H9 (cell line): ENCODE data around the gene GAN. TPM values are rescaled to one million over a fixed set of nuclear protein-coding genes. Genes with fewer than 3 reads are reported as not detected.

Experiments used
- DNase-seq: peaks from one replicate; pipeline ENCODE4 v3.0.0-alpha.2; 2017
- H2AFZ ChIP-seq: one replicate; pipeline ENCODE4 v1.6.1; 2013; ENCODE audit warnings: mild to moderate bottlenecking, low read length, control low read depth, moderate library complexity
- H2AK5ac ChIP-seq: 2 replicates; pipeline ENCODE4 v1.6.1; 2013; ENCODE audit warnings: low read length, control low read depth, mixed read lengths; ENCODE audit not compliant: insufficient read length
- H2BK120ac ChIP-seq: one replicate; pipeline ENCODE4 v1.6.1; 2013; ENCODE audit warnings: low read depth, mild to moderate bottlenecking, low read length, control low read depth, inconsistent platforms; ENCODE audit not compliant: poor library complexity, severe bottlenecking
- H2BK12ac ChIP-seq: 2 replicates; pipeline ENCODE4 v1.6.1; 2013; ENCODE audit warnings: low read length, control low read depth, mixed read lengths, low read depth; ENCODE audit not compliant: insufficient read length
- H2BK15ac ChIP-seq: 2 replicates; pipeline ENCODE4 v1.6.1; 2013; ENCODE audit warnings: low read depth, low read length, control low read depth
- H2BK20ac ChIP-seq: one replicate; pipeline ENCODE4 v1.6.1; 2013; ENCODE audit warnings: low read depth, mild to moderate bottlenecking, low read length, control low read depth, inconsistent platforms; ENCODE audit not compliant: poor library complexity, severe bottlenecking
- H2BK5ac ChIP-seq: 2 replicates; pipeline ENCODE4 v1.6.1; 2013; ENCODE audit warnings: low read length, control low read depth, mixed read lengths; ENCODE audit not compliant: insufficient read length
- H3K14ac ChIP-seq: 2 replicates; pipeline ENCODE4 v1.6.1; 2013; ENCODE audit warnings: low read length, control low read depth; ENCODE audit not compliant: insufficient read depth
- H3K18ac ChIP-seq: 2 replicates; pipeline ENCODE4 v1.6.1; 2013; ENCODE audit warnings: low read depth, mild to moderate bottlenecking, mixed read lengths, low read length, control low read depth; ENCODE audit not compliant: insufficient read length
- H3K23ac ChIP-seq: 2 replicates; pipeline ENCODE4 v1.6.1; 2013; ENCODE audit warnings: low read length, control low read depth, mixed read lengths, low read depth; ENCODE audit not compliant: insufficient read length
- H3K23me2 ChIP-seq: 2 replicates; pipeline ENCODE4 v1.6.1; 2013; ENCODE audit warnings: low read depth, mild to moderate bottlenecking, mixed read lengths, low read length, control low read depth; ENCODE audit not compliant: insufficient read length, poor library complexity, severe bottlenecking
- H3K27ac ChIP-seq: 2 replicates; pipeline ENCODE4 v1.5.1; 2013; ENCODE audit warnings: low read length, control low read depth, mixed read lengths, low read depth; ENCODE audit not compliant: insufficient read length
- H3K27me3 ChIP-seq: 2 replicates; pipeline ENCODE4 v1.6.1; 2013; ENCODE audit warnings: low read length, control low read depth, inconsistent platforms; ENCODE audit not compliant: insufficient read depth
- H3K4ac ChIP-seq: 2 replicates; pipeline ENCODE4 v1.6.1; 2013; ENCODE audit warnings: low read depth, mild to moderate bottlenecking, control low read depth, inconsistent platforms, low read length, moderate library complexity
- H3K4me1 ChIP-seq: 2 replicates; pipeline ENCODE4 v1.6.1; 2013; ENCODE audit warnings: low read length, control low read depth, inconsistent platforms; ENCODE audit not compliant: insufficient read depth
- H3K4me2 ChIP-seq: 2 replicates; pipeline ENCODE4 v1.6.1; 2013; ENCODE audit warnings: low read length, control low read depth, mixed read lengths; ENCODE audit not compliant: insufficient read length, insufficient read depth
- H3K56ac ChIP-seq: 2 replicates; pipeline ENCODE4 v1.6.1; 2013; ENCODE audit warnings: low read depth, mild to moderate bottlenecking, mixed read lengths, low read length, control low read depth; ENCODE audit not compliant: insufficient read length
- H3K79me1 ChIP-seq: 2 replicates; pipeline ENCODE4 v1.6.1; 2013; ENCODE audit warnings: low read depth, mild to moderate bottlenecking, moderate library complexity, low read length, control low read depth, inconsistent platforms; ENCODE audit not compliant: insufficient read depth, poor library complexity, severe bottlenecking
- H3K79me2 ChIP-seq: 2 replicates; pipeline ENCODE4 v1.6.1; 2013; ENCODE audit warnings: low read length, control low read depth, inconsistent platforms; ENCODE audit not compliant: insufficient read depth
- H3K9ac ChIP-seq: 2 replicates; pipeline ENCODE4 v1.6.1; 2013; ENCODE audit warnings: low read length, control low read depth, mixed read lengths; ENCODE audit not compliant: insufficient read length; ENCODE audit errors: extremely low read depth
- H3K9me3 ChIP-seq: one replicate; pipeline ENCODE4 v1.6.1; 2013; ENCODE audit warnings: low read depth, low read length, inconsistent platforms; ENCODE audit not compliant: control insufficient read depth
- H3T11ph ChIP-seq: one replicate; pipeline ENCODE4 v1.6.1; 2013; ENCODE audit warnings: mild to moderate bottlenecking, low read length, control low read depth, inconsistent platforms
- H4K20me1 ChIP-seq: one replicate; pipeline ENCODE4 v1.6.1; 2013; ENCODE audit not compliant: control insufficient read depth, insufficient read length, insufficient read depth
- H4K5ac ChIP-seq: 2 replicates; pipeline ENCODE4 v1.6.1; 2013; ENCODE audit warnings: low read depth, mild to moderate bottlenecking, mixed read lengths, low read length, control low read depth; ENCODE audit not compliant: insufficient read length
- H4K8ac ChIP-seq: replicated peaks from 2 replicates; pipeline ENCODE4 v1.6.1; 2013; ENCODE audit warnings: low read length, control low read depth, mixed read lengths, low read depth; ENCODE audit not compliant: insufficient read length
- H4K91ac ChIP-seq: 2 replicates; pipeline ENCODE4 v1.6.1; 2013; ENCODE audit warnings: low read depth, mild to moderate bottlenecking, moderate library complexity, mixed read lengths, low read length, control low read depth; ENCODE audit not compliant: insufficient read length
- H3K27ac Mint-ChIP-seq, 3 experiments: 2 replicates in 2 of 3; 3 replicates in 1 of 3; pipeline ENCODE4 v1.8.0; 2020 to 2021; ENCODE audit warnings: mixed read lengths in 3 of 3, mild to moderate bottlenecking in 1 of 3, moderate library complexity in 1 of 3
- H3K27me3 Mint-ChIP-seq: 2 replicates; pipeline ENCODE4 v1.8.0; 2021; ENCODE audit warnings: low read depth, mild to moderate bottlenecking, moderate library complexity, mixed read lengths
- H3K36me3 Mint-ChIP-seq, 3 experiments: 2 replicates in 2 of 3; 3 replicates in 1 of 3; pipeline ENCODE4 v1.8.0; 2020 to 2021; ENCODE audit warnings: low read depth in 3 of 3, mixed read lengths in 3 of 3; ENCODE audit not compliant: insufficient read depth in 1 of 3
- H3K4me1 Mint-ChIP-seq, 2 experiments: 2 replicates each; pipeline ENCODE4 v1.8.0; 2020; ENCODE audit warnings: mixed read lengths in 2 of 2
- H3K4me3 Mint-ChIP-seq, 2 experiments: 2 replicates in 1 of 2; 3 replicates in 1 of 2; pipeline ENCODE4 v1.8.0; 2020 to 2021; ENCODE audit warnings: mild to moderate bottlenecking in 2 of 2, mixed read lengths in 2 of 2, moderate library complexity in 1 of 2
- H3K9me3 Mint-ChIP-seq, 2 experiments: 2 replicates in 1 of 2; 3 replicates in 1 of 2; pipeline ENCODE4 v1.8.0; 2020; ENCODE audit warnings: mild to moderate bottlenecking in 2 of 2, mixed read lengths in 2 of 2, moderate library complexity in 1 of 2
- WGBS: extraction: QIAGEN DNeasy Blood & Tissue Kit; methylation state at CpG from one replicate; pipeline ENCODE4 v1.1.7; 2013; ENCODE audit warnings: missing lambda C conversion rate, low lambda C conversion rate, mixed read lengths; ENCODE audit not compliant: insufficient read length; ENCODE audit errors: extremely low coverage; 5-methylcytosine and 5-hydroxymethylcytosine counted together
- total RNA-seq: library from RNA; stranded (reverse); gene quantifications from 2 replicates; pipeline ENCODE4 v1.2.1, GENCODE V29; 2021
- TF ChIP-seq, protein P1 (sequence below): fragments of 200-600 bp; sonication (generic); conservative IDR thresholded peaks from 3 replicates; pipeline ENCODE4 v1.8.0; 2021; ENCODE audit warnings: antibody characterized with exemption, mild to moderate bottlenecking

GAN gene
- total RNA-seq, 1 experiment from 2014 or later, result 20.9 TPM

DNA sequence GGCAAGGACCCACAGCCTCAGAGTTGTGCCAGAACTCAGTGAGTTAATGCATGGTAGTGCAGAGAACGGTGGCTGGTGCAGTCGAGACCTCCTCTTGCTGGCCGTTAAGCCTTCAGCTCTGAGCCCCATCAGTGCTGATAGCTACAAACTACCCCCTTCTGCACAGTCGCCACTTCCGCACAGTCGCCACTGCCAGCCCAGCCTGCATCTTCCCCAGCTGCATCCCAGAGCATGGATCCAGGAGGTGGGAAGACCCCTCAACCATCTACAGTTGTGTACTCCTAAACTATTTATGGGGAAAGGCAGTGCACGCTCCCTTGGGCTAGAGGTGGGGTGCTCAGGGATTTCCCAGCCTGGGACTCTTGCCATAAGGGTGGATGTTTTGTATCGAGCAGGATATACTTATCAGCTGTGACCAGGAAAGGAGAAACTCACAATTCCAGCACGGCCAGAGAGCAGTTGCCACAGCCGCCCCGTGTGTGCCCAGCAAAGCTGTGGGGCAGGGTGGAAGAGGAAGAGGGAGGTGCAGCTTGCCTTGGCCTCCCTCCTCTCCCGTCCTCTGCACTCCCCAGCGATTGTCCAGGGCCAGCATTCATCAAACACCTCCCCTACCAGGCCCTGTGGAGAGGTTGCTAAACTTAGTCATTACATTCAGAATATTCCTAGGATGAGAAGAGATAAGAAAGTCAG is 80.3 kb downstream of the GAN start:
- Histone ChIP-seq H3K27ac (no peak overlapping the region), H2BK15ac (no peak overlapping the region), H3K23me2 (no peaks in the 10 kb centered on the region), H3K4me2 (no peak overlapping the region), H3K4me1 (no peaks in the 10 kb centered on the region), H3K18ac (no peak overlapping the region), H3K4ac (no peak overlapping the region), H3K27me3 (no peaks in the 10 kb centered on the region), H2BK5ac (no peak overlapping the region), H2BK12ac (no peak overlapping the region), H3K56ac (no peak overlapping the region), H3T11ph (no peak overlapping the region), H2BK20ac (no peak overlapping the region), H2AK5ac (no peak overlapping the region), H3K9me3 (no peaks in the 10 kb centered on the region), H2AFZ (no peak overlapping the region), H3K9ac (no peak overlapping the region), H3K79me1 (no peaks in the 10 kb centered on the region), H4K20me1 (no peaks in the 10 kb centered on the region), H3K23ac (no peak overlapping the region), H4K5ac (no peak overlapping the region), H2BK120ac (no peak overlapping the region), H3K79me2 (no peaks in the 10 kb centered on the region), H4K8ac (no peak overlapping the region), H4K91ac (no peak overlapping the region), H3K14ac (no peak overlapping the region)
- peaks cover 2 to 15% (median 11%) of the 10 kb centered on the region in 3 experiments; a peak in 6 of 7 replicates for H3K36me3 Mint-ChIP-seq
- TF ChIP-seq, protein P1, sequence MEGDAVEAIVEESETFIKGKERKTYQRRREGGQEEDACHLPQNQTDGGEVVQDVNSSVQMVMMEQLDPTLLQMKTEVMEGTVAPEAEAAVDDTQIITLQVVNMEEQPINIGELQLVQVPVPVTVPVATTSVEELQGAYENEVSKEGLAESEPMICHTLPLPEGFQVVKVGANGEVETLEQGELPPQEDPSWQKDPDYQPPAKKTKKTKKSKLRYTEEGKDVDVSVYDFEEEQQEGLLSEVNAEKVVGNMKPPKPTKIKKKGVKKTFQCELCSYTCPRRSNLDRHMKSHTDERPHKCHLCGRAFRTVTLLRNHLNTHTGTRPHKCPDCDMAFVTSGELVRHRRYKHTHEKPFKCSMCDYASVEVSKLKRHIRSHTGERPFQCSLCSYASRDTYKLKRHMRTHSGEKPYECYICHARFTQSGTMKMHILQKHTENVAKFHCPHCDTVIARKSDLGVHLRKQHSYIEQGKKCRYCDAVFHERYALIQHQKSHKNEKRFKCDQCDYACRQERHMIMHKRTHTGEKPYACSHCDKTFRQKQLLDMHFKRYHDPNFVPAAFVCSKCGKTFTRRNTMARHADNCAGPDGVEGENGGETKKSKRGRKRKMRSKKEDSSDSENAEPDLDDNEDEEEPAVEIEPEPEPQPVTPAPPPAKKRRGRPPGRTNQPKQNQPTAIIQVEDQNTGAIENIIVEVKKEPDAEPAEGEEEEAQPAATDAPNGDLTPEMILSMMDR, result no peak
- peaks cover 2% of the 10 kb centered on the region for H3K27me3 Mint-ChIP-seq
- no peak overlapping the region for H3K4me3 Mint-ChIP-seq
- peaks cover 2 to 8% of the 10 kb centered on the region in 2 experiments; a peak in 4 of 5 replicates for H3K9me3 Mint-ChIP-seq
- DNase-seq, result no peak
- no CpG with 5 or more reads among the region's 13 CpGs for WGBS
- H3K27ac Mint-ChIP-seq, result peak overlapping the region in 1 of 3 experiments; percentile 45; a peak in 1 of 7 replicates
- H3K4me1 Mint-ChIP-seq, result no peaks in the 10 kb centered on the region
